NOMO-1 treated with dmso at 0.1 percent for 144 hours (cell line): ENCODE data around the gene ASTN2.
"Not testable (repeated sequence)": the region's sequence is repeated elsewhere in the genome, so short reads cannot be mapped to it uniquely, and the experiment has no call there.

Source experiments
- DNase-seq: peaks from one replicate; lab custom pipeline; 2025; ENCODE audit not compliant: unreplicated experiment; lab: John Stamatoyannopoulos, UW

ASTN2 gene

DNA sequence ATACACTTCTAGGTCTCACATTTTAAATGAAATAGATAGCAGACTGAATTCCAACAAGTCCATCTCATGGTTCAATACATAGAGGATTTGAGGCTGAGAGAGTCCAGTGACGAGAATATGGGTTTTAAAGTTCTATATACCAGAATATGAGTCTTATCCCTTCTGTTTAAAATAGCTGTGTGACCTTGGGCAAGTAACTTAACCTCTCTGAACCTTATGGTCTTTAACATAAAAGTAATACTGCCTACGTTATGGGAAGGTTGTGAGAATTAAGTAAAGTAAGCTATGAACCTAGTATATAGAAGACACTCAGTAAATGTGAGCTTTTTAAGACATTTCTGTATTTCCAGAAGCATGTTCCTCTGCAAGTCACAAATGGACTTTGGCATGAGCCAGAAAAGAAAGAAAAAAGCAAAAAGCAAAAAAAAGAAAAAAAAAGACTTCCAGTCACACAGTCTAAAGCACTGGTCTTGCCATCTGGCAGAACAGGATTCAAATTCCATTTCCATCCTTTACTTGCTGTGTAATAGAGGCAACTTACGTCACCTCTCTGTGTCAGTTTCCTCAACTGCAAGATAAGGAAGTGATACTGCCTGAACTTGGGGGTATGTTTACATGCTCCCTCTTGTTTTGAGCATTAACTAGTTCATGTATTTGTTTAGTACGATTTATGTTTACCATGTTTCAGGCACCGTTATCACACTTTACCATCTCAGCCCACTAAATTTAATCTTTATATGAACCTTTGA, 479.5 kb downstream of the ASTN2 start:
- DNase-seq = no peak

DNA sequence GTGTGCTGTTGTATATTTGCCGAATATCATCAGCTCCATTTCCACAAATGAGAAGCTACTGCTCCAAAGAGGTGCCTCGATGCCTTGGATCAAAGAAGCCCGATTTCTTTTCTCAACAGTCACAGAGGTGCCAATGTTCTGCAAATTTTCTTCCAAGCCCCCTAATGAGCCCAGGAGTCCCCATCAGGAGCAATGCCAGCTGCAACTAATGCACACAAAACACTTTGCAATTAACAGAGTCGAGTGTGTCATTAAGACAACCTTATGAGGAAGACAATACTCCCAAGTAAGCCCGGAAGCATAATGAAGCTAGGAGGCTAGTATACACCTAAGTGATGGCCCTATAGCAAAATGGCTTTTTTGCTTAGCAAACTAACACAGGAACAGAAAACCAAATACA, 480.7 kb downstream of the ASTN2 start:
- no peak for DNase-seq

GRCh38 chr9:116933251-116933650, 481.6 kb downstream of the ASTN2 start:
- DNase-seq = no peak

DNA sequence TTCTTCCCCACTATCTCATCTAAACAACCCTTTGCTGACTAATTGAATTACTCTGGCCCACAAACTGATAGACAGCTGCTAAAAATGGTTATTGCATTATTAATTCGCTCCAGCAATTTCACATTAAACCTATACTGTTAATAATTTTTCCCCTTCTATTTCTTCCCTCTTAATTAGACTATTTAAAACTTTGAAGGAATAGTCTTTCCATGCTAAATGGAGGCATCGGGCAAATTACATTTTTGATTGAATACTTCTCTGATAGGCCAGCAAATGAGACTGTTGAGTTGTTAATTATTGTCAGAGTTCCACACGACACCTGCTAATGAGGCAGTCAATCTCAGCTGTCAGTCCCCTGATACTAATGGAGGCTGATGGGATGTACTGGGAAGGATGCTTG, 485.2 kb downstream of the ASTN2 start:
- no peak for DNase-seq

DNA sequence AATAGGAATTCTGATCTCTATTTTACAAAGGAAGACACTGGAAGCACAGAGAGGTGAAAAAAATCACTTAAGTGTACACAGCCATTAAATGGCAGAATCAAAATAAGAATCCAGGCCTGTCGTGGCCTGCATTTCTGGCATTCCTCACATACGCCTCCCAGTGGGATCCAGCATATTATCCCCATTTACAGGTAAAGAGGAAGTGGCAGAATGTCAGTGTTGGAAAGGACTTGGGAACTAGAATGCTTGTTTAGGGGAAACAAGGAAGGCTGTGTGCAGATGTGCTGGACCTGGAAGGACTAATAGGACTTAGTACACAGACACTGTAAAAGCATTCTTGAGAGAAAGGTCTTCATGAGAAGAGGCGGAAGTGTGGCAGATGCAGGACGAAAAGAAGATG, 486.0 kb downstream of the ASTN2 start:
- no peak for DNase-seq

DNA sequence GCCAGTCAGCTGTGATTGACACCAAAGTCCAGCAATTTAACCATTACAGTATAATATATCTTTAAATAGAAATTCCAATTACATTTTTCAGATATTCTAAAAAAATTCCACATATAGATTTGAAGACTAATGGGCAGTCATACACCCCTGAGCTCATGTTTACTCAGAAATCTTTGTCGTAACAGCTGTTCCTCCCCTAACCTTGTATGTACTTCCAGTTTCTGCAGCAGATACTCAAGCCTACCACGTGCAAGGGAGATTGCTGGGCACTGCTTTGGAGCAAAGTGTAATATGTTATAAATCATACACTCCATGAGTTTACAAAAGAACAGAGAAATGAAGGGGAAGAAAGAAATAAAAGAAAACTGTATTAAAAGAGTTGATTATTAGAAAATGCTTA, 486.6 kb downstream of the ASTN2 start:
- no peak for DNase-seq

DNA sequence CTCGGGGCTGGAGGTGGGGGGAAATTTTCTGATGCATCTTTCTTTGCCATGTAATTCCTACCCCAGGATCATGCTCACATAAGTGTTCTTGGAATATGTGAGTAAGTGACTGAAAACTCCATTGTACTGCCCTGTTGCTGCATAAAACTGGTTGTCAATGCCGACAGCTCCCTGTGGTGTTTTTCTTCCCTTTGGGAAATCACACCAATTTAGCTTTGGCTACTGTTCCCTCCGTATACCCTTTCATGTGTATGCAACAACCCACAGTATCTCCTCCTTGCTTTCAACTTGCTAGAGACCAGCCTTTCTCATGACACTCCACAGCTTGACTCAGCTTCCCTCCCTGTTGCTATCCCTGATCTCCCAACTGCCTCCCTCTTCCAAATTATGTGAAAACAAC, 487.1 kb downstream of the ASTN2 start:
- no peak for DNase-seq

DNA sequence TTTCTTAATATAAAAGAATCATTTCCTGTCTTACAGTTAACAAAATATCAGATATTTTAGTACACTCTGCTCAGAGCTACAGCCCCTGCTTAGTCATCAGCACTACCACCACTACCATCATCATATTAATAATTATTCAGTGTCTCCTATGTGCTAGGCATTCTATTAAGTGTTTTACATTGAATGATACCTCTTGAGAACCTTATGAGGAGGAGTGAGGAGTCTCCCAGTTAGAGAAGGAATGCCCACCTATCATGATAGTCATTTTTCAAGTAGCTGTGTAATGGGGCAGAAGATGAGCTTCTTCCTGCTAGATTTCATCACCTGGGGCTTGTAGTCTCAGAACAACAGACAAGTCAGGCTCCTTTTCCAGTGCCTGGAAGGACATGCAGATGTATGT, 489.7 kb downstream of the ASTN2 start:
- DNase-seq = no peak

GRCh38 chr9:116924462-116925110, 490.3 kb downstream of the ASTN2 start:
- no peak for DNase-seq

DNA sequence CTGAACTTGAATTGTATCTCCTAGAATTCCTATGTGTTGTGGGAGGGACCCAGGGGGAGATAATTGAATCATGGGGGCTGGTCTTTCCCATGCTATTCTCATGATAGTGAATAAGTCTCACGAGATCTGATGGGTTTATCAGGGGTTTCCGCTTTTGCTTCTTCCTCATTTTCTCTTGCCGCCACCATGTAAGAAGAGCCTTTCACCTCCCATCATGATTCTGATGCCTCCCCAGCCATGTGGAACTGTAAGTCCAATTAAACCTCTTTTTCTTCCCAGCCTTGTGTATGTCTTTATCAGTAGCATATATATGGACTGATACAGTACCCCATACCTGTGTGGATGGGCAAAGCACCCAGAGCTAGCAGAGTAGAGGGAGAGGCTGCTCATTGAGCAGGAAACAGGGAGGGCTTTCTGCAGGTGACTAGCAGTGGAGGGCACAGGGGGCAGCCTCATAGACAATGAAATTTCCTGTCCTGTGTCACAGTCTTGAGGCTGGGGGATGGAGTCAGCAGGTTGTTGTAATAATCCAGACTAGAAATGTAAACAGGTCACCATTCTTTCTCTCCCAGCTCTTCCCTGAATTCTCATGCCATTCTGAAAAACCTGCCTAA, 496.9 kb downstream of the ASTN2 start:
- not testable (repeated sequence) for DNase-seq

DNA sequence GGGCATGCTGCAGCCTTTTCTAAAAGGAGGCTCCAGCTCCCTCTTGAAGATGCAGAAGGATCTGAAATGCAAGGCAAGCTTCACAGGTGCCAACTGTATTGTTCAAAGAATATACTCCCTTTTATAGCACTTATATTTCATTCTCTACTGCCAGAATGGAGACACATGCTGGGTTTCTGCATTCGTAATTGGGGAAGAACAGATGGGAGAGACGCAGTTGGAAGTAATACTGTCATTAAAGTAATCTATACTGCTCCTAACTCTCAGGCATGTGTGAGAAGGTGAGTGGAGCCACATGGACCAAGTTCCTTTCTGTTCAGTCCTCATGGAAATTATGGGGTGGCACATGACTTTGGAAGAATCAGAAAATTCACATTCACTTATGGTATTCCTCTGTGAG, 501.3 kb downstream of the ASTN2 start:
- DNase-seq = no peak

- DNase-seq = no peak
These were observed 504.7 kb downstream of the ASTN2 start for GRCh38 chr9:116910201-116910600.

DNA sequence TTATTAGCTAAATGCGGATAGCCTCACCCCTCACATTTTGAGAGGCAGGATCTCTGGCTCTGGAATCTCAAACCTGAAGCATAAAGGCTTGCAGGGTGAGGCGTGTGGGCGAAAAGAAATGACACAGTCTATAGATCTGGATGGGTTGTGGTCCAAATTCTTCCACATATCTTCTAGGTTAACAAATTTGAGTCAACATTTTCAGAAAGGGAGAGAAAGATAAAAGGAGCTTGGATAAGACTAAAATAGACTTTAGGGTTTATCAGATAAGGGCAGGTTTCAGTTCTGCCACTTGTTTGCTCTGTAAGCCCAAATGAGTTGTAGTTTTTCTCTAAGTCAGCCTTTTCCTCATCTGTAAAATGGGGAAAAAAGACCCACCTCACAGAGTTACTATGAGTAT, 506.9 kb downstream of the ASTN2 start:
- DNase-seq = no peak

DNA sequence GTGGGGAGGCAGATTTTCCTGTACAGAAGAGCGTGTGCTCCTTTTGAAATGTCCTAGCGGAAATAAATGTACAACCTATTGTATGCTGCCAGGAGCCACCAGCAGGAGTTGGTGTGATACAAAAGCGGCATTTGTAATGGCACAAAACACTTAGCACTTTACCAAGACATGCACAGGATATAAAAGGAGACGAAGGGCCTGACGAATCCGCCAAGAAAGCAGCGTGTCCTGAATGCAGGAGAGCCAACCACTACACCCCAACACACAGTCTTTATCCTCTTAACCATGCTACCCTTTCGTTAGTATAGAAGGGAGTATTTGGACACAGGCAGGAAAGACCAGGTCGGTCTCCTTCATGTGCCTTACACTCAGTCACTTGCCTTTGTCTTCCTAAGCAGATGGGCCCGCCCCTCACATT, 509.7 kb downstream of the ASTN2 start:
- no peak for DNase-seq

DNA sequence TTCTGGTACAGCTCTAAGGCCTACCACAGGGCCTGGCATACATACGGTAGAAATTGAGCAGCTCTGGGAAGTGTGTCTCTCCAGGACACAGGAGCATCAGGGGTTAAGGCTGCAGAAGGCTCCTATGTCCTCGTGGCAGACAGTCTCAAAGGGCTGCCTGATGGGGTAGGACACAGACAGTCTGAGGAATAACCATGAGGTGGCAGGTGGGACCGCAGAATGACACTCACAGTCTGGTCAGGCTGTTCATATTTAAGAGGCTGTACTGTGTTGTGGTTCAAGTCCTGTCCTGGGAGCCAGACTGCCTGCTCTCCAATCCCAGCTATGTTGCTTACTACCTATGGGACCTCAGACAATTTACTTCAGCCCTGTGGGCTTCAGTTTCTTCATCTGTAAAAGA, 510.7 kb downstream of the ASTN2 start:
- no peak for DNase-seq

DNA sequence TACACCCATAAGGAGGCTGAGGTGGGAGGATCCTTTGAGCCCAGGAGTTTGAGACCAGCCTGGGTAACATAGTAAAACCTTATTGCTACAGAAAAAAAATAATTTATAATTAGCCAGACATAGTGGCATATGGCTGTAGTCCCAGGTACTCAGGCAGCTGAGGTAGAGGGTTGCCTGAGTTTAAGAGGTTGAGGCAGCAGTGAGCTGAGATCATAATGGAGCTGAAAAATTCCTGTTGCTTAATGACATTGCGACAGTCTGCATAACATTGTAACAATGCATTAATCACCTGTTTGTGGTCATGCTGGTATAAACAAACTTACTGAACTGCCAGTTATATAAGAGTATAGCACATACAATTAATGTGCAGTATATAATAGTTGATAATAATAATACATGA, 513.6 kb downstream of the ASTN2 start:
- DNase-seq = no peak

DNA sequence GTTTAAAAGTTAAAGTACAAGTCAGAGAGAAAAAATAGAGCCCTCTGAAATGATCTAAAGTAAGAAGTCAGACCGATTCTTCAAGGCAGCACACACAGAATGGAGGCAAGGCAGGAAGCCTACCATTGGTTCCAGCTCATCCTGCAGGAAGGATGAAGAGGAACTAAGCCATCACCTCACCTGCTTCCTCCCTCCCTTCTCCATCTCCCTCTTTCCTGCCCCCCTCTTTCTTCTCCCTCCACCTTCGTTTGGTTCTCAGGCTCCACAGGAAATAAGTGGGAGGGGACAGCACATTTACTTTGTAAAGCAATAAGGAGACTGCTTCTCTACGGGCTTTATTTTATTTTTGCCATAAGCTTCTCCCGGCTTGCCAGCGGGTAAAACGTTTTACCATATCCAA, 514.3 kb downstream of the ASTN2 start:
- no peak for DNase-seq

GRCh38 chr9:116900007-116900367, 514.9 kb downstream of the ASTN2 start:
- no peak for DNase-seq

- DNase-seq = no peak
These were observed 515.4 kb downstream of the ASTN2 start for GRCh38 chr9:116899337-116900006.

DNA sequence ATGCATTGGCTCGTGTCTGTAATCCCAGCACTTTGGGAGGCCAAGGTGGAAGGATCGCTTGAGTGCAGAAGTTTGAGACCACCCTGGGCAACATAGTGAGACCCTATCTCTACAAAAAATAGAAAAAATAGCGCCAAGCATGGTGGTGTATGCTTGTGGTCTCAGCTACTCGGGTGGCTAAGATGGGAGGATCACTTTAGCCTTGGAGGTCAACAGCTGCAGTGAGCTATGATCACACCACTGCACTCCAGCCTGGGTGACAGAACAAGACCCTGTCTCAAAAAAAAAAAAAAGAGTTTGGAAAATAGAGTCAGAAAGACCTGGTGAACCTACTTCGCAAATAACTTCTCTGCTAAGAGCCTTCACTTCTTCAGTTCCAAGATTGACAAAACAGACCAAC, 516.7 kb downstream of the ASTN2 start:
- DNase-seq = not testable (repeated sequence)

DNA sequence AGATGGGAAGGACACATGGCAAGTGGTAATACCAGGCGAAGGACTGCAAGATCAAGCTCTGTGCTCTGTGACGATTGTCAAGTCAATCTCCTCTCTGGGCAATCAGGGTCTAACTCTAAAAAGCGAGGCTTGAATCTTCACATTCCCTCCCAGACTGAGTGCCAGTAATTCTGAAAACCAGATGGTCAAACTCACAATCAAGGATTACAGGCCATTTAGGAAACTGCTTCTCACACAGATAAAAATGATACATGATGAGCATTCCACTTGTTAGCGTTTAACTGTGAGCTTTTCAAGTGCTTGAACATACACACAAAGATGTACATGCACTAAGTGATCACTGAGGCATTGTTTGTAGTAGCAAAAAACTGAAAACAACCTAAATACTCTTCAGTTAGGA, 517.7 kb downstream of the ASTN2 start:
- no peak for DNase-seq

GRCh38 chr9:116895961-116896360, 518.9 kb downstream of the ASTN2 start:
- no peak for DNase-seq
